ENCODE measurements around the gene PHLDB3. TPM values are rescaled to one million over a fixed set of nuclear protein-coding genes. Genes with fewer than 3 reads are reported as not detected.

Gene PHLDB3
- total and polyA plus RNA-seq, 2 of the 13 experiments (the other 11 are each of a cell fraction or from before 2014, with no cell fraction given) = 11.3 to 14.5 TPM

- TF ChIP-seq SIX1 (CRISPR knock-in tag; IDR thresholded peaks at IDR 0.05; ENCODE audit: borderline replicate concordance) (0 out of 2 replicates have a peak, but pooled peaks have one; percentile 9), RELA (CRISPR knock-in tag; IDR thresholded peaks at IDR 0.05) (no peak), SMYD3 (CRISPR knock-in tag; IDR thresholded peaks at IDR 0.05) (no peak; the same call in 1 of the 2 replicates), ISL2 (CRISPR knock-in tag; IDR thresholded peaks at IDR 0.05) (peak; percentile 19; the same call in 1 of the 2 replicates), REL (CRISPR knock-in tag; conservative IDR thresholded peaks at IDR 0.05) (no peak), ZNF776 (CRISPR knock-in tag; IDR thresholded peaks at IDR 0.05) (no peak), SETDB1 (CRISPR knock-in tag; IDR thresholded peaks at IDR 0.05; ENCODE audit: borderline replicate concordance) (no peak), PHF20 (CRISPR knock-in tag; IDR thresholded peaks at IDR 0.05) (no peak; the same call in 1 of the 2 replicates), EZH2 (conservative IDR thresholded peaks at IDR 0.05; ENCODE audit: low read depth, low read length) (no peak), ZNF414 (CRISPR knock-in tag; IDR thresholded peaks at IDR 0.05) (peak; percentile 82), ONECUT2 (CRISPR knock-in tag; IDR thresholded peaks at IDR 0.05) (no peak), ZNF101 (CRISPR knock-in tag; IDR thresholded peaks at IDR 0.05; ENCODE audit: borderline replicate concordance, low read depth) (no peak), ZFP36 (IDR thresholded peaks at IDR 0.05; ENCODE audit: borderline replicate concordance, low read depth, low read length, partially characterized antibody) (no peak), SMARCC2 (IDR thresholded peaks at IDR 0.05) (no peak), SOX13 (IDR thresholded peaks at IDR 0.05) (no peak), SOX13 (CRISPR knock-in tag; conservative IDR thresholded peaks at IDR 0.05 in 1 of 2, IDR thresholded peaks at IDR 0.05 in 1 of 2) (0 out of 4 replicates have a peak, but pooled peaks of 1 of the 2 experiments have one; percentile 9), ZNF143 (CRISPR knock-in tag; IDR thresholded peaks at IDR 0.05) (no peak), ZBTB39 (CRISPR knock-in tag; IDR thresholded peaks at IDR 0.05) (no peak)
- TF ChIP-seq, protein P1, sequence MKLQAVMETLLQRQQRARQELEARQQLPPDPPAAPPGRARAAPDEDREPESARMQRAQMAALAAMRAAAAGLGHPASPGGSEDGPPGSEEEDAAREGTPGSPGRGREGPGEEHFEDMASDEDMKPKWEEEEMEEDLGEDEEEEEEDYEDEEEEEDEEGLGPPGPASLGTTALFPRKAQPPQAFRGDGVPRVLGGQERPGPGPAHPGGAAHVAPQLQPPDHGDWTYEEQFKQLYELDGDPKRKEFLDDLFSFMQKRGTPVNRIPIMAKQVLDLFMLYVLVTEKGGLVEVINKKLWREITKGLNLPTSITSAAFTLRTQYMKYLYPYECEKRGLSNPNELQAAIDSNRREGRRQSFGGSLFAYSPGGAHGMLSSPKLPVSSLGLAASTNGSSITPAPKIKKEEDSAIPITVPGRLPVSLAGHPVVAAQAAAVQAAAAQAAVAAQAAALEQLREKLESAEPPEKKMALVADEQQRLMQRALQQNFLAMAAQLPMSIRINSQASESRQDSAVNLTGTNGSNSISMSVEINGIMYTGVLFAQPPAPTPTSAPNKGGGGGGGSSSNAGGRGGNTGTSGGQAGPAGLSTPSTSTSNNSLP (IDR thresholded peaks at IDR 0.05; ENCODE audit: low read depth, low read length) = no peak
- TF ChIP-seq, protein P2, sequence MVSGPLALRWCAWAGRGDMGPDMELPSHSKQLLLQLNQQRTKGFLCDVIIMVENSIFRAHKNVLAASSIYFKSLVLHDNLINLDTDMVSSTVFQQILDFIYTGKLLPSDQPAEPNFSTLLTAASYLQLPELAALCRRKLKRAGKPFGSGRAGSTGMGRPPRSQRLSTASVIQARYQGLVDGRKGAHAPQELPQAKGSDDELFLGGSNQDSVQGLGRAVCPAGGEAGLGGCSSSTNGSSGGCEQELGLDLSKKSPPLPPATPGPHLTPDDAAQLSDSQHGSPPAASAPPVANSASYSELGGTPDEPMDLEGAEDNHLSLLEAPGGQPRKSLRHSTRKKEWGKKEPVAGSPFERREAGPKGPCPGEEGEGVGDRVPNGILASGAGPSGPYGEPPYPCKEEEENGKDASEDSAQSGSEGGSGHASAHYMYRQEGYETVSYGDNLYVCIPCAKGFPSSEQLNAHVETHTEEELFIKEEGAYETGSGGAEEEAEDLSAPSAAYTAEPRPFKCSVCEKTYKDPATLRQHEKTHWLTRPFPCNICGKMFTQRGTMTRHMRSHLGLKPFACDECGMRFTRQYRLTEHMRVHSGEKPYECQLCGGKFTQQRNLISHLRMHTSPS (CRISPR knock-in tag; IDR thresholded peaks at IDR 0.05; ENCODE audit: low read depth) = no peak
- TF ChIP-seq, protein P3, sequence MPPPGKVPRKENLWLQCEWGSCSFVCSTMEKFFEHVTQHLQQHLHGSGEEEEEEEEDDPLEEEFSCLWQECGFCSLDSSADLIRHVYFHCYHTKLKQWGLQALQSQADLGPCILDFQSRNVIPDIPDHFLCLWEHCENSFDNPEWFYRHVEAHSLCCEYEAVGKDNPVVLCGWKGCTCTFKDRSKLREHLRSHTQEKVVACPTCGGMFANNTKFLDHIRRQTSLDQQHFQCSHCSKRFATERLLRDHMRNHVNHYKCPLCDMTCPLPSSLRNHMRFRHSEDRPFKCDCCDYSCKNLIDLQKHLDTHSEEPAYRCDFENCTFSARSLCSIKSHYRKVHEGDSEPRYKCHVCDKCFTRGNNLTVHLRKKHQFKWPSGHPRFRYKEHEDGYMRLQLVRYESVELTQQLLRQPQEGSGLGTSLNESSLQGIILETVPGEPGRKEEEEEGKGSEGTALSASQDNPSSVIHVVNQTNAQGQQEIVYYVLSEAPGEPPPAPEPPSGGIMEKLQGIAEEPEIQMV (CRISPR knock-in tag; IDR thresholded peaks at IDR 0.05; ENCODE audit: low read depth) = no peak; the same call in 1 of the 2 replicates
These were observed 783 bp downstream of the PHLDB3 start (continued) for GRCh38 chr19:43503501-43504425.
